Activated T-cell treated with anti-CD3 and anti-CD28 coated beads, Interleukin-2, amount 50 U/mL, for 48 hours (primary cell): ENCODE measurements around the gene BORCS5.
"Not testable (repeated sequence)": the region's sequence is repeated elsewhere in the genome, so short reads cannot be mapped to it uniquely, and the experiment has no call there.

Experiments used
- DNase-seq, 2 experiments: peaks; one replicate each; pipeline ENCODE4 v3.0.0-alpha.2; 2020

The BORCS5 gene

DNA sequence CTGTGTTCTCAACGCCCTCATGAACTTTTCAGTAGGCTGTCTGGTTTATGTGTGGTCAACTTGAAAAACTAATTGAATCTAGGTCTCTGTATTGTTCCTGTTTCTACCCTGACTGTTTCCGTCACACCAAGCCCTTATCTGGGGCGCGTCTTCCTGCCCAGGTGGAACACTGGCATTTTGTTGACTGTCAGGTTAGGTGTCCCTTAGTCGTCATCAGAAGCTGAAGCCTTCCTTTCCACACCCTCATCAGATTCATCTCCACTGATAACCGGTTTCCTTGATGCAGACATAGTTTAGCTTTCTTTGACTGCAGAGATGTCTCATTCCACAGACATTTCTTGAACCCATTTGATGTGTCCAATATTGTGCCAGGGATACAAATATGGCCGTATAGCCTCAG is 109.3 kb downstream of the BORCS5 start:
- DNase-seq, result peak in 1 of 2 experiments; percentile 56

DNA sequence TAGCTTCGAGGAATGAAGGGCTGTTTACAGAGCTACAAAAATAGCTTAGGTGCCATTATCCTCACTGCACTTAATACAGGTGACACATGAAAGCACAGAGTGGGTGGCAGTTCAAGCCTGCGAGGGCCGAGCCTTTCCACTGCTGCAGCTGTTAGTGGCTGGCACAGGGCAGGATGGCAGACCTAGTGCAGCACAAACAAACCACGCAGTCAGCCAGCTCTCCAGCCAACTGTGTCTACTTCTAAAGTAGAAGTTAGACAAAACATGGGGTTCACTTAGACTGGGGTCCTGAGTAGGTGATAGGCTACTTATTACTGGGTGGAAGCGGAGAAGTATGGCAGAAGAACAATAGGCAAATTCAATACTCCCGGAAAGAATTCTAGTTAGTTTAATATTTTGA is 110.4 kb downstream of the BORCS5 start:
- peak in 1 of 2 experiments; percentile 60 for DNase-seq

DNA sequence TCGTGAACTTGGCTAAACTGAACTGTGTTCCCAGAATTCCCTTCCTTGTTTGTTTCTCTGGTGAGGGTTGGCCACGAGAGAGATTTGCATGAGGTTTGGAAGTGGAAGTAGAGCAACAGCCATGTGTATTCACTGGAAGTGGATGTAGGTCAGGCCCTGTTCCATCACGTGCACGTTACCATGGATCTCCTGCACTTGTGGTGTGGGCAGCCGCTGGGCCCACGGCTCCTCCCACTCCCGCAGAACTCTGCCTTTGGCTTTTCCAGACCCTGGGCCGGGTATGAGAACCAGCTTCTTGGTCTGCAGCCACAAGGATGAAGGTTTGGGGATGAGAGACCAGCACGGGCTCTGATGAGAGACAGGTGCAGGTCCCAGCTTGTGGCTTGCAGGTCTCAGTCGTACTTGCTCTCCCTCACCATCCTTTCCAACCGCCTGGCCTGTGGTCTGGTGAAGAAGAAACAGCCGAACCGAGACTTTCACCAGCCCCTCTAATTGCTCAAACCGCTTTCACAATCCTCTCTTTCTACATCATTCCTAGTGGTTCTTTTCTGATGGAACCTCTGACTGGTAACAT is 110.9 kb downstream of the BORCS5 start:
- DNase-seq, result peak; percentile 59 to 64

DNA sequence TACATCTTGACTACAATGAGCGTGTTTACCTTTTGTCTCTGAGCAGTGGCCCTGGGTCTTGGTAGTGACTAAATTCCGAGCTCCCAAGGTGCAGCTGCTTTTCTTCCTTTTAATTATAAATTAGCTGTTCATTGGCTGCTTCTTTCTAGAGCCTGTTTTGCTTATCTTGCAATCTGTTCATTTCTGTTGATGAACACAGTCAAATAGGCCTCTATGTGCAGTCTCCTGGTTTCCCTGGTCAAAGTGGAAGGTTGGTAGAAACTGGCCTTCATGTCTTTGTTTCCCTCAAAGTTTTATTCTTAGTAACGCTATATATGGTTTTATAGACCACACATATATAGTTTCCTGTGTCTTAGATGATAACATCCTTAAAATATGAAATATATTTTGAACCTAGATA is 111.7 kb downstream of the BORCS5 start:
- DNase-seq, result peak in 1 of 2 experiments; percentile 18

DNA sequence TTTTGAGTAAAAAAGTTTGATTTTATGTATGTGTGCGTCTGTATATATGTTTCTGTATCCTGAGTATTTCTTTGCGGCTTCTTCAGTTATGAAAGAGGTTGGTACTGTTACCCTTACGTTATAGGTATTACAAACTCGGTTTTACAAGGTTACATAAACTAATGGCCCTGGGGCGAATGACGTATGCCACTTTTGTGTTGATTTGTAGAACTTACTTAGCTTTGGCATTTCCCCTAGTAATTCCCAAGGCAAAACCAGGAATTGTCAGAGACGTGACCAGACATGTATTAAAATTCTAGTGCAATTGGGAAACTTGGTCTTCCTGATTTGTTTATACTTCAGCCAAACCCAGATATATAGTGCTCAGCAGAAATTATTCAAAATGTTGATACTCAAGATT is 112.5 kb downstream of the BORCS5 start:
- no peak for DNase-seq

DNA sequence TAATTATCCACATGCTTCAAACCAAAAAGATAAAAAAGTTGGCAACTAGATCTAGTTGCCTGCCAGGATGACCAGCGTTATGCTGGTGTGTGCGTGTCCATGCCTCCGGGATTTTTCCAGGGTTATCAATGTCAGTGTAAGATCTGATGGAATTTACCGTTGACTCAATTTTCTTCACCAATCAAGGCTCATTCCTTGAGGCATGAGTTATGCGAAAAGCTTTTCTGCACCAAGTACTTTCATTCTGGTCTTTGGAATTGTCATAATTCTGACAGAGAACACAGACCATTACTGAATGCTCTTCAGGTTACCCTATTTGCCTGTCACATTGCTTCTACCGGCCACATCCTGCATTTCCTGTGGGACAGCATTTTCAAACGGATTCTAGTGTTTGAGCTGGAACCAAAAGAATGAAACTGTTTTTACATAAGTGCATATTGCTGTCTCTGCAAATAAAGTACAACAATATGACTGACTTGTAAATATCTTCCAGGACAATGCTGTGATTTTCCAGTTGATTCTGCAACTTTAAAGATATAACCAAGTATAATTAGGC is 114.0 kb downstream of the BORCS5 start:
- no peak for DNase-seq

DNA sequence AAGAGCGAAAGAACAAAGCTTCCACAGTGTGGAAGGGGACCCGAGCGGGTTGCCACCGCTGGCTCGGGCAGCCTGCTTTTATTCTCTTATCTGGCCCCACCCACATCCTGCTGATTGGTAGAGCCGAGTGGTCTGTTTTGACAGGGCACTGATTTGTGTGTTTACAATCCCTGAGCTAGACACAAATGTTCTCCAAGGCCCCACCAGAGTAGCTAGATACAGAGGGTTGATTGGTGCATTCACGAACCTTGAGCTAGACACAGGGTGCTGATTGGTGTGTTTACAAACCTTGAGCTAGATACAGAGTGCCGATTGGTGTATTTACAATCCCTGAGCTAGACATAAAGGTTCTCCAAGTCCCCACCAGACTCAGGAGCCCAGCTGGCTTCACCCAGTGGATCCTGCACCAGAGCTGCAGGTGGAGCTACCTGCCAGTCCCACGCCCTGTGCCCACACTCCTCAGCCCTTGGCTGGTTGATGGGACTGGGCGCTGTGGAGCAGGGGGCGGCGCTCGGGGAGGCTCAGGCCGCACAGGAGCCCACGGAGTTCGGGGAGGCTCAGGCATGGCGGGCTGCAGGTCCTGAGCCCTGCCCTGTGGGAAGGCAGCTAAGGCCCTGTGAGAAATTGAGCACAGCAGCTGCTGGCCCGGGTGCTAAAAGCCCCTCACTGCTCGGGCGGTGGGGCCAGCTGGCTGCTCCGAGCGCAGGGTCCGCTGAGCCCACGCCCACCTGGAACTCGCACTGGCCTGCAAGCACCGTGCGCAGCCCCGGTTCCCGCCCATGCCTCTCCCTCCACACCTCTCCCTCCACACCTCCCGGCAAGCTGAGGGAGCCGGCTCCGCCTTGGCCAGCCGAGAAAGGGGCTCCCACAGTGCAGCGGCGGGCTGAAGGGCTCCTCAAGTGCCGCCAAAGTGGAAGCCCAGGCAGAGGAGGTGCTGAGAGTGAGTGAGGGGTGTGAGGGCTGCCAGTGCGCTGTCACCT is 115.4 kb downstream of the BORCS5 start:
- DNase-seq, result not testable (repeated sequence)

DNA sequence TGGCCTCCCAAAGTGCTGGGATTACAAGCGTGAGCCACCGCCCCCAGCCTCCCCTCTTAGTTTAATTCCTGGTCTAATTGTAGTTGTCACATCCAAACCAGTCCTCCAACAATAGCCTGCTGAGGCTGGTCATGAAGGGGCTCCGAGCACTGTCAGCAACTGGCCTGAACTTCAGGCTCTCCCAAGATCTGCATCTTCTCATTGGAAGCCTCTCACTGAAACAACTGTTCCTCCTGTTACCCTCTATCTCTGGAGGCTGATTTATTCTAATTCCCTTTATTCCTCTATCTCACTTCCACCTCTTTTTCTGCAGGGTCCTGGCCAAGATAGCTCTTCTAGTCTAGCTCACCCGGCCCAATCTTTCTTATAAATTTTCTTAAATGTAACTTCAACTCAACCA is 116.3 kb downstream of the BORCS5 start:
- DNase-seq, result no peak

DNA sequence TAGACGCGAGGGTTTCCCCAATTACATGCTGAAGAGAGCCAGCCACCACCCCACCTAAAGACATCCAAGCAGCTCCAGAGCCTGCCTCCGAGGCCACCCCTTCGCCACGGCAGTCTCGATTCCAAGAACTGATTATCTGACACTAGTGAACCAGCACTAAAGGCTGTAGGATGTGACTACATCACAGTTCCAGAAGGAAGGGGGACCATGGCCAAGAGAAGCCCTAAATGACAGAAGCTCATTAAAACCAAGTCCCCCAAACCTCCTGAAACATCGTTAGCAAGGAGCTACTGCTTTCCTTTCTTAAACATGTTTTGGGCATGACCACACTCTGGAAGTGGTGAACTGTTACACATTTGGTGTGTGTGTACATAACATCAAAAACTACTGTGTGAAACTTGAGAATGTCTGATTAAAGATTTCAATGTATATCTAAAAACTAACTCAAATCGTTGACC is 117.6 kb downstream of the BORCS5 start:
- peak; percentile 71 to 75 for DNase-seq

DNA sequence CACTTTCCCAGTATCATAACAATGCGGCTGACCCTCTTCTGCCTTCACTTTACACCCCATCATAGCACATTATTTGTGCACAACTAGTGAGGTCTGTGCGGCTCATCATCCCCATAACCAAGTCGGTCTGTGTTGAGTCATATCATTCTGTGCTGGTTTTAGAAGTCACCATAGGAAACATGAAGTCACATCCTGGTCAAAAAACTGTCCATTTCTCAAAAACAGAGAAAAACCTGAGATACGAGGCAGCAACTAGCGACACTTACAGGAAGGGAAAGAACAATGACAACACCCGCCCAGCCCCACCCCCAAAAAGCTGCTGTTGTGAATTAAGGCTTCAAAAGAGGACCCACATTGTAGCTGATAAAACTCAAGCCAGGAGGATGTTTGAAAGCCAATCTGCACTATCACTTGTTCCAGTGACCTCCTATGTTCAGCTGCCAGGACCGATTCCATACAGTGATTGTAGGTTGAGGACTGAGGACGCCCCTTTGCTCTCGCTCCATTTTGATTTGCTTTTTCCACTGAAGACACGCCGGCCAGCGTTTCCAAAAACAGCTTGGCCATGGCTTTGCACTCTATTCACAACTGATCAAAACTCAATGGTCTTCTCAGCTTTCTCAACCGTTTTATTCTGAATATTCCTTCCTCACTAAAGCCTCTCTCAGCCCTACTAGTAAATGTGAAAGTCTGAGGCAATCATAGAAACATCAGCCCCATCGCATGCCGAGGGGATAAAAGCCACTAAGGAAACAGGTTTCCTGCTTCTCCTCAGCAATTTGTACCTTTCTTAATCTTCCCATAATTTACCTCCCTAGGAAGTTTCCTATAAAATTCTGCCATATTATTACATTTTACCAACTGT is 118.3 kb downstream of the BORCS5 start:
- DNase-seq, result peak; percentile 60 to 66

DNA sequence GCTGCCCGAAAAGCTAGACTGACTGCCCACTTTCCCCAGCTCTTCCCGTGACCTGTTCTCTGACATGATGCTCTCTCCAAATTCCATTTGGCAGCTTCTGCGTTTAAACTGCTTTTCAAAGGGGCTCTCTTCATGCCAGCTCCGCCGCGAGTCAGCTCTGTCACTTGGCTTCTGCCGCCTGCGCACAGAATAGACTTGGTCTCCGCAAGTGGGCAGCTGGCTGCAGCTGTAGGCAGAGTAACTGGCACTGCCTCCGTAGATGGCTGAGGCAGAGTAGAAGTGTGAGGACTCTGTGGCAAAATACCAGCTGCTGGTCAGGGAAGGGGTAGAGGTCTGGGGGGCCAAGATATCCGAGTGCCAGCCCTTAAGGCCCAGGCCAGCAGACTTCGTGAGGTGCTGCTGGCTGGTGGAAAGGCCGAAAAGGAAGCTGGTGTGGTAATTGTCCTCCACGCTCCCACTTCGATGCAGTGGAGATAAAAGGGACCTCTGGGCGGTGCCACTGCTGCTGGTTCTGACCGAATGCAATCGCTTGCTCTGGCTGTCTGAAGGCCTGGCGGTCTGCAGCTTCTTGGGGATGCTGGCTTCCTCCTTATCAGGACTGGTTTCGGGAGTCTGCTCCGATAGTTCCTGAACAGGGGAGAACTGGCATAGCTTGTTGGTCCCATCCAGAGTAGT is 120.1 kb downstream of the BORCS5 start:
- no peak for DNase-seq

DNA sequence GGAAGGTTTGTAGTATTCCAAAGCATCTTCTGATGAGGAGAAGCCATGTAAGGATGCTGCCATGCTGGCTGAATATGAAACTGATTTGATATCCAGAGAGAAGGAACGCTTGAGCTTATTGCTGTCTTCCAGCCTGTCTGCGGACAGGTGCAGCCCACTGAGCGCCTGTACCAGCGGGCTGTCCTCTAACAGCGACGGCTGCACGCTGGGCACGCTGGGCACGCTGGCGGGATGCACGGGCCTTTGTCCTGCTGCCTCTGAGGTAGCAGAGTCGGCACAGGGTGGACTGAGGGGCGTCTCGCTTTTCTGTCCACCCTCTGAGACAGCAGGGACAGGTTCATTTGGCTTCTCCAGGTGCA is 120.6 kb downstream of the BORCS5 start:
- no peak for DNase-seq

DNA sequence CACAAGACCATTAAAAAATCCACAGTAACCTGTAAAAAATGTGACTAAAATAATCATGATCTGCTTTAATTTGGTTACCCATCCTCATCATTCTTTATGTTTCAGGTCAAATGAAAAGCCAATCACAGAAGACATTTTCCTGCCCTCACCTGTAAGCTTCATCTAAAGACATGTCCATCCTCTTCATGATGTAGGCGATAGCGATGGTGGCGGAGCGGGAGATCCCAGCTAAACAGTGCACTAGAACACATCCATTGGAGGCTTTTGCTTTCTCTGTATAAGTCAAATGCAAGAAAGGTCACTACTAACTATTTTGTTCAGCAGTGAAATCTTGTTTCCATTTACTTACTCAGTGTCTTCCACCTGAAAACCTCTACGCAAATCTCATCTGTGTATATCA is 123.2 kb downstream of the BORCS5 start:
- DNase-seq, result no peak

DNA sequence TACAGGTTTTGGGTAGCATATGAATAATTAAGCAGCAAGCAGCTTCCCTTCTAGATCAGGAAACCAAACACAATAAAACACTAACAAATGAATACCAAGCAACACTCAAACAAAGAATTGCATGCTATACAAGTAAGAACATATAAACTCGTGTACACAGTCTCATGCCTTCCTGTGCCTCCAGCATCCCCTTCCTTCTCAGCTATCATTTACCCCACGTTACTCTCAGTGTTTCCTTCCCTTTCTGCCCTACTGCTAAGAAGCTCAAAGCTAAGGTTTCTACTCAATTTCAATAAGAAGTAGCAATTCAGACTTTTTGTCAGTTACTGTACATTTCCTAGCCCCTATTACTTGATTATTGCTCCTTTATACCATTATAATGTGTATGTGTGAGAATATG is 124.8 kb downstream of the BORCS5 start:
- DNase-seq, result no peak

DNA sequence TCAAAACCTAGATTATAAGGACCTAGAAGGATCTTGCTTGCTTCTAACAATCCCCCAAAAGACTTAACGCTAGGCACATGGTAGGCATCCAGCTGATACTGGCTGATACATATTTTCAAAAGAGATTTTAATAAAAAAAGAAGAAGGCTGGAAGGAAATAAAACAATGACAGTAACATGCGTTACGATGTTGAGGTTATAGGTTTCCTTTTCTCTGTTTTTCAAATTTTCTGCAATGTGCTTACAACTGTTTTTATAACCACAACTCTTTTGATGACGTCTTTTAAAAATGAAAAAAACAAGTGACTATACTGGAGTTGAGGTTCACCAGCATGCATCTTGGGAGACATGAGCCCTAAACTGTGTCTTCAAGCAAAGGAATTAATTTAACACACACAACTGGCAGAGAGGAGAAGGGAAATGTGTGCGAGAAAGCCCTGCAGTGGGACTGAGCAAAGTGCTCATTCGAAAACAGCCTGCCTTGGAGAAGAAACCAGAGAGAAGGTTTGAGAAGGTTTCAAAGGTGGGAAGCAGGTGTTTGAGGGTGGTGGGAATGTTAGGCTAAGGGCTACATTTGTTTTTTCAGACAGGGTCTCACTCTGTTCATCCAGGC is 125.4 kb downstream of the BORCS5 start:
- no peak for DNase-seq

DNA sequence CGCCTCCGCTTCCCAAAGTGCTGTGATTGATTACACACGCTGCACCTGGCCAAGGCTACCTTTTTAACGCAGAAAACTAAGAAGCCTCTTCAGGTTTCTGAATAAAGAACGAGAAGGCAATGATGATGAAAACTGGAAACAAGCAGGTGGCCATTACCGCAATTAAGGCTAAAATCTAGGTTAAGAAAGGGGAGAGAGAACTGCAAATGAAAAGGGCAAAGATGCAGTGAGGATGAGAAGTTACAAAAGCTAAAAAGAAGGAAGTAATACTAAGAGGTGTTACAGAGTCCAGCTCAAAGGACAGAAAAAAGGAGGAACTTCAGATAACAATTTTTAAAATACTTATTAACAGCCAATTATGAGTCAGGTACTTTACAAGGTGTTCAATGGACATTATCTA is 126.1 kb downstream of the BORCS5 start:
- DNase-seq, result no peak

DNA sequence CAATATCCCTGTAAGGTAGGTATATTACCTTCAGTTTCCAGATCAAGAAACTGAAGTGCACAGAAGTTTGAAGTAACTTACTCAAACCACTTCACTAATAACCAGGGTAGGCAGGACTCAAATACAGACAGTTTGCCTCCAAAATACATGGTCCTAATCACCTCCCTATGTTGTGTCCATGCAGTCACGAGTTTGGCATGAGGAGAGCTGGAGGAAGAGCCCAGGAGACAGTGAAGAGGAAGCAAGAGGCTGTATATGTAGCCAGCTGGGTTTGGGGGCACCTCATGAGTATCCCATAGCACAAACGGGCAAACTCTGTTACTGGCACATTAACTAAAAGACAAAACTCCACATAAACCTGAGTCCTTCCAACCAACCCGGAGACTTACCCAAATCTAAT is 126.6 kb downstream of the BORCS5 start:
- no peak for DNase-seq

DNA sequence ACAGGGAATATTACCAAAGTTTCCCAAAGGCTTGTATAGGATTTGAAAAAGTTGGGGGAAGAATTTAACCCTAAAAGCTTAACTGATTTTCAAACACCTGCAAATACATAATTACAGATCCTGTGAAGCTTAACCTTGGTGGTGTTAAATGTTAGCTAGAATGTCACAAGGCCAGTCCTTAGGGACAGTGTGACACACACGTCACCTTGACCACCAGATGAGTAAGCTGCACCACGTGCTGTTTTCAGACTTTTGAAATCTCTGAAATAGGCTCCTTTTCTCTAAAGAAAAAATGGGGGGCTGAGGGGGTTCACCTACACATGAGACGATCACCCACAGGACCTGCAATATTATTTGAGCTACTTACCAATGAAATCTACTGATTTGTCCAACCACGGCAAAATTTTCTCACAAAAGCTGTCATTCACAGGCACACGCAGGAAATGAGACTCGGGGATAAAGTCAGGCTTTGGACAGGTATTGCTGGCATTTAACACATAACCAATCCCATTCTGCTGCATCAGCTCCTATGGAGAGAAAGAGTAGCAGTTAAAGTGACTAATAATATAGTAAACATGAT is 129.9 kb downstream of the BORCS5 start:
- peak in 1 of 2 experiments; percentile 46 for DNase-seq

DNA sequence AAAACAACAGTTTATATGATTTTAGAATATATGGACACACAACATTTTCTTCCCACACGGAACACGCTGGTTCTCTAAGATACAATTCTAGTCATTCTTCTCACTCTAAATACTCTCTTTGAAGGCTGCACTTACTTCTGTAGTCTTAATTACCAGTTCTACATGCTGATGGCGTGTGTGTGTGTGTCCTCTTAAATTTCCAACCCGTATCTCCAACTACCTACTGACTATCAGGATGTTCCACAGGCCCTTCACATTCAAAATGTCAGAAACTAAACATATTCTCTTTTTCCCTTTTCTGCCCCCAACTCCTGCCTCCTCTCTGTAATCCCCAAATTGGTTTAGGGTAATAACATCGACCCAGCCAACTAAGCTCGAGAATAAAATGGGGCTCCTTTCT is 130.6 kb downstream of the BORCS5 start:
- DNase-seq, result no peak

DNA sequence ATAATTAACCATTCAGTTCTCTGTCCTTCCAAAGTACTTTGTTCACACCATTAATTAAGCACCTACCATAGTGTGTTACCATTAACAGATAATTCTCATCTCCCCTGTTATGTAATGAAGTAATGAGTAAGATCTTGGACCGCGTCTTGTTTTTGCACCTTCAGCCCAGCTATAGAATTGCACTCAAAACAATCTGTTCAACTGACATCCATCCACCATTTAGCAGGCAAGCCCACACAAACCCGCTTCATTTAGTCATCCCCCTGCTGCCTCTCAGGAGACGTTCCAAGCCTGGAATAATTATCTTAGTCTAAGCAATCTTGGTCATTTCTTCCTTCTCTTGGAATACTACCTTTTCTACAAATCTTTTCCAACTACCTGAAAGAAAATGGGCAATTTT is 131.4 kb downstream of the BORCS5 start:
- DNase-seq, result no peak

DNA sequence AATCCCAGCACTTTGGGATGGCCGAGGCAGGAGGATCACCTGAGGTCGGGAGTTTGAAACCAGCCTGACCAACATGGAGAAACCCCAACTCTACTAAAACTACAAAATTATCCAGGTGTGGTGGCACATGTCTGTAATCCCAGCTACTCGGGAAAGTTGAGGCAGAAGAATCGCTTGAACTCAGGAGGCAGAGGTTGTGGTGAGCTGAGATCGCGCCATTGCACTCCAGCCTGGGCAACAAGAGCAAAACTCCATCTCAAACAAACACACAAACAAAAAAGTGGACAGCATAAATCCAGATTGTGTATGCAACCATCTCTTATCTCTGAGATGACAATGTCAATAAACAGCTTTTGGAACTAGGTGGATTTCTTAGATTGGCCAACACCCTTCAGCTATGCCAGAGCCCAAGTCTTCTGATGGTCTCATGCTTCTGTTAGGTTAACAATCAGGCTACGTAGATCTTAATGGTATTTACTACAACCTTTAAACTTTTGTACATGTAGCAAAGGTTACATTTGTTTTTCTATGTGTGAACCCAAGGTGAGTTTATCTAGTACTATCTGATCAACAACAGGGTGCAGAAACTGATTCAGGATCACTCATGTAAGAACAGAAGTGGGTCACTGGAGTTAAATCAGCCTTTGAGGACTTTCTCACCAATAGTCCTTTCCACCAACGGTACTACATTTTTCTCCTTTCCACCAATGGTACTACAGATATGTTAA is 132.1 kb downstream of the BORCS5 start:
- no peak for DNase-seq
